ENCODE results near the gene NOL4L.

- TF ChIP-seq EP300 (IDR thresholded peaks at IDR 0.05): no peak
- no peak for TF ChIP-seq CTCF (IDR thresholded peaks at IDR 0.05)
- no peak for TF ChIP-seq POLR2AphosphoS5 (IDR thresholded peaks at IDR 0.05)
Observed at GRCh38 chr20:32429745-32430360, 155.3 kb downstream of the NOL4L start.
